GM12891 (cell line): Measurements from ENCODE around the gene BPGM.
A peak's percentile ranks its signal among the peaks of the same experiment; 100 is the strongest.
"Not testable (repeated sequence)": the region's sequence is repeated elsewhere in the genome, so short reads cannot be mapped to it uniquely, and the experiment has no call there.

ENCODE experiments used
- DNase-seq: peaks from one replicate; pipeline ENCODE4 v3.0.0; 2011; ENCODE audit warnings: low spot score; ENCODE audit not compliant: insufficient read length
- FAIRE-seq: peaks from 2 replicates; lab custom pipeline; 2011; peaks lifted over from hg19 to GRCh38; lab: Jason Lieb, UNC
- PAX5 ChIP-seq: IDR thresholded peaks from 2 replicates; pipeline ENCODE4 v1.6.1; 2011; ENCODE audit warnings: low read length, moderate library complexity, mild to moderate bottlenecking; ENCODE audit not compliant: insufficient read depth, severe bottlenecking
- POLR2A ChIP-seq: IDR thresholded peaks from 2 replicates; pipeline ENCODE4 v1.6.1; 2011; ENCODE audit warnings: low read depth, low read length, control low read depth
- POLR2AphosphoS5 ChIP-seq: IDR thresholded peaks from 2 replicates; pipeline ENCODE4 v1.6.1; 2011; ENCODE audit warnings: low read depth, low read length, control low read depth
- POU2F2 ChIP-seq: IDR thresholded peaks from 2 replicates; pipeline ENCODE4 v1.6.1; 2011; ENCODE audit warnings: low read depth, mild to moderate bottlenecking, control low read depth, low read length, moderate library complexity
- SPI1 ChIP-seq: IDR thresholded peaks from 2 replicates; pipeline ENCODE4 v1.6.1; 2011; ENCODE audit warnings: low read depth, low read length, control low read depth
- TAF1 ChIP-seq: IDR thresholded peaks from 2 replicates; pipeline ENCODE4 v1.6.1; 2011; ENCODE audit warnings: low read depth, low read length, control low read depth

Gene BPGM

GRCh38 chr7:134640842-134641715, 5.6 kb upstream of the BPGM start:
- no peak for FAIRE-seq
- no peak for DNase-seq
- TF ChIP-seq POLR2AphosphoS5 (no peak), PAX5 (no peak), SPI1 (no peak), POU2F2 (no peak), TAF1 (no peak), POLR2A (no peak)

- not testable (repeated sequence) for FAIRE-seq, DNase-seq
Observed at GRCh38 chr7:134641981-134642380, 4.7 kb upstream of the BPGM start.

- TF ChIP-seq POU2F2 (no peak), TAF1 (no peak), POLR2AphosphoS5 (no peak), POLR2A (no peak), PAX5 (no peak), SPI1 (no peak)
- no peak for DNase-seq
- no peak for FAIRE-seq
Observed at GRCh38 chr7:134643131-134643530, 3.5 kb upstream of the BPGM start.

- DNase-seq (no peak), FAIRE-seq (no peak)
- TF ChIP-seq POLR2AphosphoS5 (no peak), SPI1 (no peak), PAX5 (no peak), TAF1 (no peak), POLR2A (no peak), POU2F2 (no peak)
Observed at GRCh38 chr7:134645478-134645877, 1.2 kb upstream of the BPGM start.

- TF ChIP-seq SPI1 (no peak), TAF1 (no peak), POLR2A (no peak), POLR2AphosphoS5 (no peak; the same call in 1 of the 2 replicates), PAX5 (no peak), POU2F2 (no peak)
- no peak for DNase-seq
- FAIRE-seq = no peak
Observed at GRCh38 chr7:134645935-134646334, 718 bp upstream of the BPGM start.

GRCh38 chr7:134648456-134648855, 1.8 kb downstream of the BPGM start:
- FAIRE-seq = no peak
- TF ChIP-seq POLR2AphosphoS5 (no peak), POU2F2 (no peak), TAF1 (no peak), POLR2A (no peak), SPI1 (no peak), PAX5 (no peak)

GRCh38 chr7:134649226-134649775, 2.6 kb downstream of the BPGM start:
- TF ChIP-seq POLR2A (no peak), POU2F2 (no peak), PAX5 (no peak), SPI1 (no peak), POLR2AphosphoS5 (no peak), TAF1 (no peak)
- no peak for DNase-seq
- no peak for FAIRE-seq

More at GRCh38 chr7:134648456-134648855, 1.8 kb downstream of the BPGM start:
- no peak for DNase-seq

GRCh38 chr7:134651991-134652390, 5.3 kb downstream of the BPGM start:
- DNase-seq (no peak), FAIRE-seq (no peak)
- no peak for TF ChIP-seq POU2F2
- TF ChIP-seq PAX5 = no peak
- no peak for TF ChIP-seq TAF1
- no peak for TF ChIP-seq POLR2A
- no peak for TF ChIP-seq POLR2AphosphoS5
- no peak for TF ChIP-seq SPI1

- FAIRE-seq (peak; percentile 23), DNase-seq (no peak)
- no peak for TF ChIP-seq PAX5
- no peak for TF ChIP-seq POU2F2
- no peak for TF ChIP-seq POLR2A
- TF ChIP-seq SPI1 = no peak
- no peak for TF ChIP-seq TAF1
- TF ChIP-seq POLR2AphosphoS5 = no peak
Observed at GRCh38 chr7:134654104-134654775, 7.6 kb downstream of the BPGM start.

GRCh38 chr7:134657526-134657925, 10.9 kb downstream of the BPGM start:
- TF ChIP-seq POU2F2 = no peak
- no peak for TF ChIP-seq POLR2AphosphoS5
- TF ChIP-seq POLR2A = no peak
- TF ChIP-seq SPI1 = no peak
- FAIRE-seq = no peak
- no peak for DNase-seq
